GM19372 (cell line): ENCODE data around the gene NPLOC4.
"Not testable (repeated sequence)": the region's sequence is repeated elsewhere in the genome, so short reads cannot be mapped to it uniquely, and the experiment has no call there.

Source experiments
- ATAC-seq: cut with Tn5 transposase; IDR thresholded peaks from one replicate; pipeline ENCODE4 v1.9.1; 2021; ENCODE audit warnings: mild to moderate bottlenecking, low read depth, moderate library complexity; ENCODE audit not compliant: unreplicated experiment

Gene NPLOC4

GRCh38 chr17:81641825-81642489 is 5.0 kb upstream of the NPLOC4 start:
- ATAC-seq, result no peak

- ATAC-seq, result no peak
Observed at GRCh38 chr17:81640011-81640410, 3.1 kb upstream of the NPLOC4 start.

- ATAC-seq, result no peak
Observed at GRCh38 chr17:81638683-81639082, 1.8 kb upstream of the NPLOC4 start.

GRCh38 chr17:81635973-81636504 is 873 bp downstream of the NPLOC4 start:
- no peak for ATAC-seq

GRCh38 chr17:81635431-81635830 is 1.5 kb downstream of the NPLOC4 start:
- ATAC-seq, result no peak

- ATAC-seq, result no peak
Observed at GRCh38 chr17:81631482-81631881, 5.4 kb downstream of the NPLOC4 start.

GRCh38 chr17:81630274-81630673 is 6.6 kb downstream of the NPLOC4 start:
- no peak for ATAC-seq

GRCh38 chr17:81621494-81622130 is 15.3 kb downstream of the NPLOC4 start:
- no peak for ATAC-seq

- not testable (repeated sequence) for ATAC-seq
Observed at GRCh38 chr17:81618307-81618706, 18.6 kb downstream of the NPLOC4 start.

- no peak for ATAC-seq
Observed at GRCh38 chr17:81616877-81617276, 20.0 kb downstream of the NPLOC4 start.

GRCh38 chr17:81615401-81615930 is 21.4 kb downstream of the NPLOC4 start:
- ATAC-seq, result no peak

GRCh38 chr17:81612172-81612970 is 24.5 kb downstream of the NPLOC4 start:
- no peak for ATAC-seq

GRCh38 chr17:81609541-81610311 is 27.2 kb downstream of the NPLOC4 start:
- ATAC-seq, result no peak

- no peak for ATAC-seq
Observed at GRCh38 chr17:81608605-81609004, 28.3 kb downstream of the NPLOC4 start.

- ATAC-seq, result no peak
Observed at GRCh38 chr17:81608082-81608481, 28.8 kb downstream of the NPLOC4 start.

GRCh38 chr17:81607431-81607830 is 29.5 kb downstream of the NPLOC4 start:
- no peak for ATAC-seq

GRCh38 chr17:81603846-81604610 is 32.9 kb downstream of the NPLOC4 start:
- ATAC-seq, result no peak

- no peak for ATAC-seq
Observed at GRCh38 chr17:81601525-81602120, 35.3 kb downstream of the NPLOC4 start.
